ENCODE measurements around the gene SDCBP2. TPM values are rescaled to one million over a fixed set of nuclear protein-coding genes. Genes with fewer than 3 reads are reported as not detected.

SDCBP2 gene
- total RNA-seq, 4 donors from 2014 or later, result 0.26 to 9.1 (median 5.5) TPM

DNA sequence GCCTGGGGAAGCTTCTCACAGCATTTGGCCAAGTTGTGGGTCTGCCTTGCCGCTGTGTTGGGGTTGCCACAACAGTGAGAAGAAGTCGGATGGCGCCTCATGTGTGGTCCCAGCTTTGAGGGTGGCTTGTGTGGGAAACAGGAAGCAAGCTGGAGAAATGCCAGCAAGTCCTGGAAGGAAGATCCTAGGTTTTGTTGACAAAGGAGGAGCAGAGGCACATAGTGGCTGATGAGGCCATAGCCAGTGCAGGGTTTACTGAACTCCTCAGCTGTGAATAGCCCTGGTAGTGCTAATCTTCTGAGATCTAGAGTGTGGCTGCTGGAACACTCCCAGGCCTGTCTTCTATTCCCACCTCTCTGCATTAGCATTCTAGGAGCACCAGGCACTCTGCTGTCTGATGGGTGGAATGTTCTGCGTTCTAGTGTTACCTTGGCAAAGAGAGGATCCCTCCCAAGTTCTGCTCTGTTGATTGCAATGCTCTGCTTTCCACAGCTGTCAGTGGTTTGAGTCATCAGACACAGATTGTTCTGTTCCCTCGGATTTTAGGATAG lies 37.7 kb downstream of the SDCBP2 start:
- H3K27me3 ChIP-seq, result no peaks in the 10 kb centered on the region
- no peak for DNase-seq
- H3K9me3 ChIP-seq, result no peaks in the 10 kb centered on the region
- intact Hi-C loops (cut with DNase I; ENCODE audit: low total_unique reads), result no loop called here
- H3K4me1 ChIP-seq, result no peaks in the 10 kb centered on the region
- TF ChIP-seq POLR2A (IDR thresholded peaks at IDR 0.05), result no peak
- TF ChIP-seq, protein P1, sequence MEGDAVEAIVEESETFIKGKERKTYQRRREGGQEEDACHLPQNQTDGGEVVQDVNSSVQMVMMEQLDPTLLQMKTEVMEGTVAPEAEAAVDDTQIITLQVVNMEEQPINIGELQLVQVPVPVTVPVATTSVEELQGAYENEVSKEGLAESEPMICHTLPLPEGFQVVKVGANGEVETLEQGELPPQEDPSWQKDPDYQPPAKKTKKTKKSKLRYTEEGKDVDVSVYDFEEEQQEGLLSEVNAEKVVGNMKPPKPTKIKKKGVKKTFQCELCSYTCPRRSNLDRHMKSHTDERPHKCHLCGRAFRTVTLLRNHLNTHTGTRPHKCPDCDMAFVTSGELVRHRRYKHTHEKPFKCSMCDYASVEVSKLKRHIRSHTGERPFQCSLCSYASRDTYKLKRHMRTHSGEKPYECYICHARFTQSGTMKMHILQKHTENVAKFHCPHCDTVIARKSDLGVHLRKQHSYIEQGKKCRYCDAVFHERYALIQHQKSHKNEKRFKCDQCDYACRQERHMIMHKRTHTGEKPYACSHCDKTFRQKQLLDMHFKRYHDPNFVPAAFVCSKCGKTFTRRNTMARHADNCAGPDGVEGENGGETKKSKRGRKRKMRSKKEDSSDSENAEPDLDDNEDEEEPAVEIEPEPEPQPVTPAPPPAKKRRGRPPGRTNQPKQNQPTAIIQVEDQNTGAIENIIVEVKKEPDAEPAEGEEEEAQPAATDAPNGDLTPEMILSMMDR (IDR thresholded peaks at IDR 0.05), result no peak
- no peaks in the 10 kb centered on the region for H3K36me3 ChIP-seq
- H3K4me3 ChIP-seq, result no peak overlapping the region
- H3K27ac ChIP-seq, result no peak overlapping the region

DNA sequence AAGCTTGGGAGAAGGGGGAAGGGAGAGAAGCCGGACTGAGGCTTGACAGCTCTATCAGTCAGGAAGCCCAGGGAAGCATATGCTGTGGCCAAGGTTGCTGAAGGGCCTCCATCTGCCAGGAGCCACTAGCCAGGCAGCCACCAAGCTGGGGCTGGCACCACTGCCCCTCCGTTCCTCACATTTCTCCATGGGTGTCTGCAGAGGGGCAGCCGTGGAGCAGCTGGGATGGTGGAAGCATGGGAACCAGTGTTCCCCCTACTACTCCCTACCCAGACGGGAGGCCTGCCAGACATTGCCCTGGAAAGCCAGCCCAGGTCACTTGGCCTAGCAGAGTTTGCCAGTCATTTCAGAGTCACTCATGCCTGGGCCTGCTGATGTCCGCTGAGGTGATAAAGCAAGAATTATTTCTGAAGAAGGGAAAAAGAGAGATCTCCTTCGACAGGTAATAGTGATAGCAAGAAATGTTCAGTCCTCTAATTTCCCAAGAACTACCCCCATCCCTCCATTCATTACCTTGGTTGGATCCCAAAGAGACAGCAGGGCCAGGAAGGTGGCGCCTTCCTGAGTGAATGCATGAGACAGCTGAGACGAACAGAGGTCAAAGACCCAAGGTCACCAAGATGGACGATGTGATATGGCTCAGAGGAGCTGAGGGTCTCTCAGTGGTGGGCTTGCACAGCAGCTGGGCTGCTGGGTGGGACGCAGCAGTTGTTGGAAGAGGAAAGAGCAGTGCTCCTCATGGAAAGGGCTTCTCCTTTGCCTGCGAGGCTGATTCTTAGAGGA lies 41.0 kb downstream of the SDCBP2 start:
- no peak overlapping the region for H3K27ac ChIP-seq
- H3K27me3 ChIP-seq, result no peaks in the 10 kb centered on the region
- no peaks in the 10 kb centered on the region for H3K36me3 ChIP-seq
- no peak for DNase-seq
- intact Hi-C loops (cut with DNase I; ENCODE audit: low total_unique reads), result no loop called here
- no peak overlapping the region for H3K4me3 ChIP-seq
- TF ChIP-seq POLR2A (IDR thresholded peaks at IDR 0.05), result no peak
- TF ChIP-seq, protein P1 (IDR thresholded peaks at IDR 0.05), result no peak
- H3K4me1 ChIP-seq, result no peaks in the 10 kb centered on the region
- H3K9me3 ChIP-seq, result no peaks in the 10 kb centered on the region

DNA sequence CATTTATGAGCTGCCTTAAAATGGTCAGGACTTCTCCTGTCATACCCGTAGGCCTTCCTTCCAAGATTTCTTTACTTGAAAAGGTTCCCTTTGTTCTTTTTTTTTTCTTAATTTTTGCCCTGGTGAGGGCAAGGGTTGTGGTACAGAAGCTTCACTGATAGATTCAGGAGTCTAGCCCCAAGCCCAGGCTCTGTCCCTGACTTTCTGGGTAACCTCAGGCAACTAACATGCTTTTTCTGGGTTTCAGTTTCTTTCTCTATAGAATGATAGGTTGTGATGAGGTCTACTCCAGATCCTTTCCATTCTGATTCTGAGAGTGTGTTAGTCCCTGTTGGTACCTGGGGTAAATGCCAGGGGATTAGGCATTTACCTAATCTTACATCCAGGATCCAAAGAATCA lies 41.6 kb downstream of the SDCBP2 start:
- Histone ChIP-seq H3K4me3 (no peak overlapping the region), H3K4me1 (no peaks in the 10 kb centered on the region), H3K27ac (no peak overlapping the region), H3K9me3 (no peaks in the 10 kb centered on the region), H3K27me3 (no peaks in the 10 kb centered on the region), H3K36me3 (no peaks in the 10 kb centered on the region)
- intact Hi-C loops (cut with DNase I; ENCODE audit: low total_unique reads), result no loop called here
- TF ChIP-seq, protein P1 (IDR thresholded peaks at IDR 0.05), result no peak
- no peak for TF ChIP-seq POLR2A (IDR thresholded peaks at IDR 0.05)
- DNase-seq, result no peak

DNA sequence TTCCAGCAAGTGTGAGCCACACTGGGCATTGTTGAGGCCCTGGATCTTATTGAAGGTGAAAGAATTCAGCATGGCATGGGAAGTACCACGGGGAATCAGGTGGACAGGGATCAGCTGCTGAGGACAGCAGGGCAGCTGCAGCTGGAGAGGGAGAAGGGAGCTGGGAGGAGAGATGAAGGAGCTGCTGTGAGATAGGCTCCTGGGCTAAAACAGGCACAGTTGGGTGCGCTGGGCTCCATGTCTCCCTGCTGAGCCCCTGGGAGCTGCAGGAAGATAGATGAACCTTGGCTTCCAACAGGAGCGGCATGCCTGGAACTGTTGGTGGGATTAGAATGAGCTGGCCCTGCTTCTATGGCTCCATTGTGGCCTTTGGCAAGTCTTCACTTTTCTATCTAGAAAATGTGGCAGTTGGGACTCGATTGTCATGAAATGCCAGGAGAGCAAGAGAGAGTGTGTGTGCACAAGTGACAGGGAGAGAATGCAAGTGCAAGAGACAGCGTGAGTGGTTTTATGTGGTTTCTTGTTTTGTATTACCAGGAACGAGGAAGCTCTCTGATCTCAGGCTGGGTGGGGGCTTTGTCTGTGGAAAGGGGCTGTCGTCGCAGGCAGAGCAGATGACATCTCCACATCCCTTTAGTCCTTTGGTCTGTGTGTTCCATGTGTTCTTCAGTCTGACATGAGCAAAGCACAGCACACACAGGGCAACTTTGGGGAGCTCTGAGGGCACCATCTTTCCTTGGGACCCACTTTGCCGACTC lies 42.5 kb downstream of the SDCBP2 start:
- TF ChIP-seq POLR2A (IDR thresholded peaks at IDR 0.05), result no peak
- TF ChIP-seq, protein P1 (IDR thresholded peaks at IDR 0.05), result no peak
- Histone ChIP-seq H3K27me3 (no peaks in the 10 kb centered on the region), H3K4me1 (no peaks in the 10 kb centered on the region), H3K36me3 (no peaks in the 10 kb centered on the region), H3K4me3 (no peak overlapping the region), H3K27ac (no peak overlapping the region), H3K9me3 (no peaks in the 10 kb centered on the region)
- DNase-seq, result no peak
- intact Hi-C loops (cut with DNase I; ENCODE audit: low total_unique reads), result no loop called here

All from uterus (tissue), 4 donors.